Right atrium auricular region (tissue), 2 donors: Measurements from ENCODE around the gene RTL10. TPM values are rescaled to one million over a fixed set of nuclear protein-coding genes. Genes with fewer than 3 reads are reported as not detected.

Source experiments
- DNase-seq: peaks from one replicate; pipeline ENCODE4 v3.0.0-alpha.2; 2019; ENCODE audit warnings: low spot score
- H3K27ac ChIP-seq, 2 donors: fragments of 200-600 bp; sonication (generic); 1 replicate in 1 of 2; 2 replicates in 1 of 2; pipeline ENCODE4 v1.5.1; 2016 to 2019
- H3K27me3 ChIP-seq, 2 donors: fragments of 200-600 bp; sonication (generic); one replicate each; pipeline versions ENCODE4 v1.5.1 to v1.6.0; 2017 to 2019
- H3K36me3 ChIP-seq: fragments of 200-600 bp; sonication (generic); one replicate; pipeline ENCODE4 v1.5.1; 2016
- H3K4me1 ChIP-seq, 2 donors: fragments of 200-600 bp; sonication (generic); one replicate each; pipeline versions ENCODE4 v1.5.1 to v1.6.0; 2017 to 2019
- H3K4me3 ChIP-seq, 2 donors: fragments of 200-600 bp; sonication (generic); 1 replicate in 1 of 2; 2 replicates in 1 of 2; pipeline ENCODE4 v1.5.1; 2017 to 2019; ENCODE audit warnings: mild to moderate bottlenecking in 1 of 2, moderate library complexity in 1 of 2
- H3K9me3 ChIP-seq, 2 donors: fragments of 200-600 bp; sonication (generic); one replicate each; pipeline ENCODE4 v1.5.1; 2019
- CTCF ChIP-seq, 2 donors: fragments of 200-600 bp; sonication (generic); IDR thresholded peaks; one replicate each; pipeline ENCODE4 v1.5.1; 2019; ENCODE audit warnings: antibody characterized with exemption in 2 of 2
- total RNA-seq, 2 donors: library from RNA; depleted of rRNA; stranded (reverse); fragments of >200 nt; gene quantifications; one replicate each; pipeline ENCODE4 v1.1.0, GENCODE V29; 2016

Gene RTL10
- total RNA-seq, 2 donors from 2014 or later, result 7.9 to 8.1 TPM

- no peak for DNase-seq
- Histone ChIP-seq H3K4me1 (peaks cover 0 to 8% of the 10 kb centered on the region in 2 donors), H3K27me3 (no peaks in the 10 kb centered on the region), H3K27ac (no peak overlapping the region), H3K36me3 (peaks cover 24% of the 10 kb centered on the region), H3K4me3 (no peak overlapping the region), H3K9me3 (no peaks in the 10 kb centered on the region)
- TF ChIP-seq CTCF (IDR thresholded peaks at IDR 0.05), result no peak
Observed at GRCh38 chr22:19896665-19897355, 42.1 kb upstream of the RTL10 start.

GRCh38 chr22:19895160-19895849 is 40.6 kb upstream of the RTL10 start:
- peaks cover 24% of the 10 kb centered on the region for H3K36me3 ChIP-seq
- H3K27me3 ChIP-seq, result no peaks in the 10 kb centered on the region
- H3K4me3 ChIP-seq, result no peak overlapping the region
- no peak for TF ChIP-seq CTCF (IDR thresholded peaks at IDR 0.05)
- peaks cover 0 to 13% of the 10 kb centered on the region in 2 donors for H3K4me1 ChIP-seq
- DNase-seq, result no peak
- no peaks in the 10 kb centered on the region for H3K9me3 ChIP-seq
- H3K27ac ChIP-seq, result no peak overlapping the region

GRCh38 chr22:19893363-19893762 is 38.7 kb upstream of the RTL10 start:
- no peaks in the 10 kb centered on the region for H3K9me3 ChIP-seq
- no peak for DNase-seq
- no peaks in the 10 kb centered on the region for H3K27me3 ChIP-seq
- no peak for TF ChIP-seq CTCF (IDR thresholded peaks at IDR 0.05)
- no peak overlapping the region for H3K27ac ChIP-seq
- H3K4me3 ChIP-seq, result no peak overlapping the region
- H3K4me1 ChIP-seq, result peaks cover 0 to 13% of the 10 kb centered on the region in 2 donors
- peaks cover 19% of the 10 kb centered on the region for H3K36me3 ChIP-seq

GRCh38 chr22:19892925-19893324 is 38.3 kb upstream of the RTL10 start:
- H3K4me1 ChIP-seq, result peaks cover 0 to 13% of the 10 kb centered on the region in 2 donors

GRCh38 chr22:19892257-19892879 is 37.7 kb upstream of the RTL10 start:
- no peak overlapping the region for H3K27ac ChIP-seq
- no peaks in the 10 kb centered on the region for H3K9me3 ChIP-seq
- peaks cover 0 to 13% of the 10 kb centered on the region in 2 donors for H3K4me1 ChIP-seq
- H3K4me3 ChIP-seq, result no peak overlapping the region
- H3K27me3 ChIP-seq, result no peaks in the 10 kb centered on the region
- TF ChIP-seq CTCF (IDR thresholded peaks at IDR 0.05), result no peak
- peaks cover 9% of the 10 kb centered on the region for H3K36me3 ChIP-seq
- no peak for DNase-seq

More at GRCh38 chr22:19892925-19893324, 38.3 kb upstream of the RTL10 start:
- H3K9me3 ChIP-seq, result no peaks in the 10 kb centered on the region
- H3K27me3 ChIP-seq, result no peaks in the 10 kb centered on the region
- H3K27ac ChIP-seq, result no peak overlapping the region
- no peak for TF ChIP-seq CTCF (IDR thresholded peaks at IDR 0.05)
- no peak overlapping the region for H3K4me3 ChIP-seq
- H3K36me3 ChIP-seq, result peaks cover 15% of the 10 kb centered on the region
- DNase-seq, result no peak
